Upper lobe of left lung (tissue), 6 donors: ENCODE measurements around the gene SDCBP2. TPM values are rescaled to one million over a fixed set of nuclear protein-coding genes. Genes with fewer than 3 reads are reported as not detected.

Source experiments
- ATAC-seq, 2 donors: fragments of 200-7000 bp; cut with Tn5 transposase; one replicate each; pipeline ENCODE4 v1.9.1; 2022; ENCODE audit warnings: mild to moderate bottlenecking in 2 of 2, moderate library complexity in 2 of 2; ENCODE audit not compliant: low FRiP score in 2 of 2
- DNase-seq, 2 donors: peaks; one replicate each; pipeline ENCODE4 v3.0.0-alpha.2; 2019 to 2020
- H3K27ac ChIP-seq, 4 donors: fragments of 200-600 bp; sonication (generic); one replicate each; pipeline ENCODE4 v1.5.1; 2016 to 2019
- H3K27me3 ChIP-seq, 4 donors: fragments of 200-600 bp; sonication (generic); one replicate each; pipeline ENCODE4 v1.5.1; 2017 to 2019
- H3K36me3 ChIP-seq, 4 donors: fragments of 200-600 bp; sonication (generic); one replicate each; pipeline ENCODE4 v1.5.1; 2016 to 2019
- H3K4me1 ChIP-seq, 4 donors: fragments of 200-600 bp; sonication (generic); one replicate each; pipeline ENCODE4 v1.5.1; 2018 to 2019
- H3K4me3 ChIP-seq, 4 donors: fragments of 200-600 bp; sonication (generic); one replicate each; pipeline ENCODE4 v1.5.1; 2017 to 2019; ENCODE audit warnings: mild to moderate bottlenecking in 2 of 4, moderate library complexity in 1 of 4
- H3K9me3 ChIP-seq, 4 donors: fragments of 200-600 bp; sonication (generic); one replicate each; pipeline ENCODE4 v1.5.1; 2018 to 2019
- EP300 ChIP-seq, 4 donors: sonication (generic); formaldehyde crosslinking; IDR thresholded peaks; one replicate each; pipeline ENCODE4 v1.5.1; 2017; ENCODE audit warnings: antibody characterized with exemption in 4 of 4, control low read depth in 2 of 4
- POLR2A ChIP-seq, 4 donors: fragments of 450-650 bp; IDR thresholded peaks; one replicate each; pipeline ENCODE4 v1.5.1; 2016 to 2017; ENCODE audit warnings: antibody characterized with exemption in 4 of 4, mild to moderate bottlenecking in 2 of 4
- POLR2AphosphoS5 ChIP-seq, 2 donors: sonication (generic); formaldehyde crosslinking; IDR thresholded peaks; one replicate each; pipeline ENCODE4 v1.5.1; 2017; ENCODE audit warnings: antibody characterized with exemption in 2 of 2
- WGBS, 2 donors: methylation state at CpG; one replicate each; pipeline ENCODE4 v1.1.5; 2017 to 2018; 5-methylcytosine and 5-hydroxymethylcytosine counted together
- total RNA-seq, 6 donors: library from RNA; depleted of rRNA in 4 of 6; stranded (reverse); fragments of >200 nt in 4 of 6; gene quantifications; one replicate each; pipeline versions ENCODE4 v1.1.0 to v1.2.1, GENCODE V29; 2016 to 2021
- TF ChIP-seq, protein P1 (sequence below), 6 experiments: fragments of 450-650 bp in 4 of 6; fragments of 200-600 bp in 2 of 6; sonication (generic) in 2 of 6; IDR thresholded peaks; one replicate each; pipeline ENCODE4 v1.5.1; 2016 to 2019; ENCODE audit warnings: antibody characterized with exemption in 6 of 6
- donor health status: DM: no; HTN: no; CAD: no; lungs with moderate emphysema.
- donor health status: DM: no; HTN: yes; CAD: no; lungs with severe emphysema.

SDCBP2 gene
- total RNA-seq, 6 donors from 2014 or later = 6.3 to 34.0 (median 15.9) TPM

DNA sequence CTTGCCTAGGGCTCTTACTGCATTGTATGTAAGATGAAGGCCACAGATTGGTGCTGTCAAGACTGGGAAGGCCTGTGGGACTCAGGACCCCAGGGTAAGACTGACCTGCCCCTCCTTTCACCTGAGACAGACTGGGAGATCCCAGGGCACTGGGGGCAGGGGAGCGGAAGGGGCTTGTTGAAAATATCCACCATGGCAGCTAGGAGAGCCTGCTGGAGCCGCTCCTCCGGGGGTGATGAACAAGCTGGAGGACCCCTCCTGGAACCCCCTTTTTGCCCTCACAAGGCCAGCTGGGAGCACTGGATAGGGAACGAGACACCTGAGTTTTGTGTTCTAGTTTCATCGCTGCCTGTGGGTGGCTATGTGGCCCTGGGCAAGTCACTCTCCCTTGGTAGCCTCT, 9.2 kb upstream of the SDCBP2 start:
- WGBS, 2 donors = 99 to 100% methylated on average over 2 to 5 of the region's 5 CpGs
- Histone ChIP-seq H3K4me1 (peaks cover 34 to 53% (median 50%) of the 10 kb centered on the region in 4 donors), H3K27me3 (no peaks in the 10 kb centered on the region), H3K4me3 (no peak overlapping the region), H3K27ac (peak overlapping the region; percentile 70 to 96 (median 81)), H3K36me3 (peaks cover 0 to 3% (median 0%) of the 10 kb centered on the region in 4 donors), H3K9me3 (no peaks in the 10 kb centered on the region)
- DNase-seq (no peak), ATAC-seq (no peak)
- TF ChIP-seq, protein P1, sequence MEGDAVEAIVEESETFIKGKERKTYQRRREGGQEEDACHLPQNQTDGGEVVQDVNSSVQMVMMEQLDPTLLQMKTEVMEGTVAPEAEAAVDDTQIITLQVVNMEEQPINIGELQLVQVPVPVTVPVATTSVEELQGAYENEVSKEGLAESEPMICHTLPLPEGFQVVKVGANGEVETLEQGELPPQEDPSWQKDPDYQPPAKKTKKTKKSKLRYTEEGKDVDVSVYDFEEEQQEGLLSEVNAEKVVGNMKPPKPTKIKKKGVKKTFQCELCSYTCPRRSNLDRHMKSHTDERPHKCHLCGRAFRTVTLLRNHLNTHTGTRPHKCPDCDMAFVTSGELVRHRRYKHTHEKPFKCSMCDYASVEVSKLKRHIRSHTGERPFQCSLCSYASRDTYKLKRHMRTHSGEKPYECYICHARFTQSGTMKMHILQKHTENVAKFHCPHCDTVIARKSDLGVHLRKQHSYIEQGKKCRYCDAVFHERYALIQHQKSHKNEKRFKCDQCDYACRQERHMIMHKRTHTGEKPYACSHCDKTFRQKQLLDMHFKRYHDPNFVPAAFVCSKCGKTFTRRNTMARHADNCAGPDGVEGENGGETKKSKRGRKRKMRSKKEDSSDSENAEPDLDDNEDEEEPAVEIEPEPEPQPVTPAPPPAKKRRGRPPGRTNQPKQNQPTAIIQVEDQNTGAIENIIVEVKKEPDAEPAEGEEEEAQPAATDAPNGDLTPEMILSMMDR (IDR thresholded peaks at IDR 0.05) = no peak
- no peak for TF ChIP-seq POLR2AphosphoS5 (IDR thresholded peaks at IDR 0.05)
- TF ChIP-seq EP300 (IDR thresholded peaks at IDR 0.05) = no peak
- no peak for TF ChIP-seq POLR2A (IDR thresholded peaks at IDR 0.05)

- no peak for ATAC-seq
These were observed 8.5 kb upstream of the SDCBP2 start for GRCh38 chr20:1337441-1337840.

GRCh38 chr20:1336699-1337367, 7.9 kb upstream of the SDCBP2 start:
- H3K27me3 ChIP-seq = no peaks in the 10 kb centered on the region
- peak overlapping the region; percentile 81 to 99 (median 88) for H3K27ac ChIP-seq
- TF ChIP-seq POLR2A (IDR thresholded peaks at IDR 0.05) (peak in 1 of 4 donors; percentile 12), EP300 (IDR thresholded peaks at IDR 0.05) (peak; percentile 52 to 95 (median 90)), POLR2AphosphoS5 (IDR thresholded peaks at IDR 0.05) (peak; percentile 86 to 94)
- TF ChIP-seq, protein P1 (IDR thresholded peaks at IDR 0.05) = no peak
- 13 to 21% methylated on average over 14 of the region's 14 CpGs for WGBS, 2 donors
- peak; percentile 72 to 88 for ATAC-seq
- H3K36me3 ChIP-seq = peaks cover 0 to 3% (median 0%) of the 10 kb centered on the region in 4 donors
- H3K4me3 ChIP-seq = no peak overlapping the region
- peaks cover 36 to 64% (median 56%) of the 10 kb centered on the region in 4 donors for H3K4me1 ChIP-seq
- DNase-seq = peak; percentile 84 to 87
- H3K9me3 ChIP-seq = no peaks in the 10 kb centered on the region

More at GRCh38 chr20:1337441-1337840, 8.5 kb upstream of the SDCBP2 start:
- TF ChIP-seq POLR2AphosphoS5 (IDR thresholded peaks at IDR 0.05) (no peak), EP300 (IDR thresholded peaks at IDR 0.05) (no peak), POLR2A (IDR thresholded peaks at IDR 0.05) (no peak)
- TF ChIP-seq, protein P1 (IDR thresholded peaks at IDR 0.05) = no peak
- Histone ChIP-seq H3K36me3 (peaks cover 0 to 3% (median 0%) of the 10 kb centered on the region in 4 donors), H3K4me3 (no peak overlapping the region), H3K9me3 (no peaks in the 10 kb centered on the region), H3K27ac (peak overlapping the region; percentile 70 to 96 (median 81)), H3K27me3 (no peaks in the 10 kb centered on the region), H3K4me1 (peaks cover 36 to 58% (median 53%) of the 10 kb centered on the region in 4 donors)
- WGBS, 2 donors = 53 to 61% methylated on average over 5 of the region's 5 CpGs
- DNase-seq = no peak

DNA sequence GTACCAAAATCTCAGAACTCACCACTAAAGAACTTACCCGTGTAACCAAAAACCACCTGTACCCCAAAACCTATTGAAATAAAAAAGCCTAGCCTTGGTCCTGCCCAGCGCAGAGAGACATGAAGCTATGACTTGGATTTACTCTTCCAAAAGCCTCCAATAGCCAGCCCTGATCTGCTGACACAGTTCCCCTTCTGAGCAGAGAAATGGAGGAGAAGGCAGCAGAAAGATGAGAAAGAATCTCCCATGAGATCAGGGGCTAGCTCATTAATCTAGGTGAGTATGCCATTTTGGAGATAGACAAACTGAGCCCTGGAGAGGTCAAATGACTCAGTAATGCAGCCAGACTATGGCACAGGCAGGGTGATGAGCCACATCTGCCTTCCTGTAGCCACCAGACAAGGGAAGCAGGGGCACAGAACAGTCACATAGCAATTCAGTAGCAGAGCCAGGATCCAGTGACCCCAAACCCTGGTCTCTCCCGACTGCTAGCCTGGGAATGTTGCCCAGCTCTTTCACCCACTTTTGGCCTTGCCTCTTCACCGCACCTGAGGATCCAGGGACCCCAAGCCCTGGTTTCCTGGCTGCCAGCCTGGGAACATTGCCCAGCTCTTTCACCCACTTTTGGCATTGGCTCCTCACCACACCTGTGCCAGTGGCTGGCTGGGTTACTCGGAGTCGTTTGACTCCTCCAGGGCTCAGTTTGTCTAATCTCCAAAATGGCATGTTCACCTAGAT, 7.2 kb upstream of the SDCBP2 start:
- H3K4me3 ChIP-seq = no peak overlapping the region
- H3K4me1 ChIP-seq = peaks cover 38 to 65% (median 56%) of the 10 kb centered on the region in 4 donors
- peak overlapping the region; percentile 81 to 99 (median 88) for H3K27ac ChIP-seq
- no peaks in the 10 kb centered on the region for H3K27me3 ChIP-seq
- 58 to 73% methylated on average over 6 of the region's 6 CpGs for WGBS, 2 donors
- peaks cover 0 to 3% (median 0%) of the 10 kb centered on the region in 4 donors for H3K36me3 ChIP-seq
- DNase-seq (no peak), ATAC-seq (no peak)
- H3K9me3 ChIP-seq = no peaks in the 10 kb centered on the region
- no peak for TF ChIP-seq POLR2A (IDR thresholded peaks at IDR 0.05)
- TF ChIP-seq POLR2AphosphoS5 (IDR thresholded peaks at IDR 0.05) = no peak
- no peak for TF ChIP-seq EP300 (IDR thresholded peaks at IDR 0.05)
- TF ChIP-seq, protein P1 (IDR thresholded peaks at IDR 0.05) = no peak
